ENCODE results near the gene PMVK. TPM values are rescaled to one million over a fixed set of nuclear protein-coding genes. Genes with fewer than 3 reads are reported as not detected.
A peak's percentile ranks its signal among the peaks of the same experiment; 100 is the strongest.

The PMVK gene
- total RNA-seq, 4 donors from 2014 or later = 7.4 to 16.2 (median 12.1) TPM

DNA sequence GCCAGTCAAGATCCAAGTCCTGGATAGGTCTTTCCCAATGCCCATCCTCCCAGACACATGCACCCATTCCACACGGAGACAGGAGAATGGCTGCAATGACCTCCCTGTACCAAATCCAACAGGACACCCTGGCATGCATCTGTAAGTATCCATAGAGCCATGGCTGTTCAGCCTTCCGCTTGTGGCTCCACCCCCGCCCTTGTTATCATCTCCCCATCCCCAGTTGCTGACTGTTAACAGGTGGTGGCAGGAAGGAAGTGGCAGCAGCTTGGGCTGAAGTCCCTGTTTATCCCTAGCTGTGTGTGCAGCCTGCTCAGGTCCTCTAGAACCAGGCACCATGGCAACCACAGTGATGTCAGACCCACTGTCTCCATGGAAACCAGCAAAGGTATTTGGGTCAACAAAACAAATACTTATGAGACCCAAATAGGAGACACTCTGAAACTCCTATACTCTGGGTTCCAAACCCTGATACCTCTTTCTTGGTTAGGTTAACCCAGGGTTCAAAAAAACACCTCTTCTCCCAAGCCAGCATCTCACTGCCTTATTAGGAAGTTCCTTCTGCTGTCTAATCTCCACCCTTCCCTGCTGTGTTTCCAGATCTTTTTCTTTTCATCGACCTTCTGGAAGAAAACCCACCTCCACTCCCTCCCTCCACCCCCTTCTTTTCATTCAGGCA, 18.7 kb upstream of the PMVK start:
- TF ChIP-seq, protein P1, sequence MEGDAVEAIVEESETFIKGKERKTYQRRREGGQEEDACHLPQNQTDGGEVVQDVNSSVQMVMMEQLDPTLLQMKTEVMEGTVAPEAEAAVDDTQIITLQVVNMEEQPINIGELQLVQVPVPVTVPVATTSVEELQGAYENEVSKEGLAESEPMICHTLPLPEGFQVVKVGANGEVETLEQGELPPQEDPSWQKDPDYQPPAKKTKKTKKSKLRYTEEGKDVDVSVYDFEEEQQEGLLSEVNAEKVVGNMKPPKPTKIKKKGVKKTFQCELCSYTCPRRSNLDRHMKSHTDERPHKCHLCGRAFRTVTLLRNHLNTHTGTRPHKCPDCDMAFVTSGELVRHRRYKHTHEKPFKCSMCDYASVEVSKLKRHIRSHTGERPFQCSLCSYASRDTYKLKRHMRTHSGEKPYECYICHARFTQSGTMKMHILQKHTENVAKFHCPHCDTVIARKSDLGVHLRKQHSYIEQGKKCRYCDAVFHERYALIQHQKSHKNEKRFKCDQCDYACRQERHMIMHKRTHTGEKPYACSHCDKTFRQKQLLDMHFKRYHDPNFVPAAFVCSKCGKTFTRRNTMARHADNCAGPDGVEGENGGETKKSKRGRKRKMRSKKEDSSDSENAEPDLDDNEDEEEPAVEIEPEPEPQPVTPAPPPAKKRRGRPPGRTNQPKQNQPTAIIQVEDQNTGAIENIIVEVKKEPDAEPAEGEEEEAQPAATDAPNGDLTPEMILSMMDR (IDR thresholded peaks at IDR 0.05) = no peak
- DNase-seq (ENCODE audit: low spot score) (no peak), ATAC-seq (ENCODE audit: low FRiP score) (peak; percentile 1)

DNA sequence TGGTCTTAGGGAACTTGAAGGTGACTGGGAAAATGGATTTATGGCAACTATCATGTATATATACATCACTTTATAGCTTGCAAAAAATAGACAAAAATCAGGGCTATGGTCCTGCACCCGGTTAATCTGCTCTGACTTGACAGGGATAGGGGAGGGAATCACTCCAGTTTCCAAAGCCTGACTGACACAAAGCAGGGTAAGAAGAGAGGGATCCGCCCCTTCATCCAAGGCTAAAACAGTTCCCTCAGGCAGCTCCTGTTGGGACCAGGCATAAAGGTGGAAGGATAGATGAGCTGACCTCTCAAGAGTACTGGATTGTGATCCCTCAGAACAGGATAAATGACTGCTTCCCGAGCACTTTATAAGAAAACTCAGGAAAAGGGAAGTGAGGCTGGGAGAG, 18.0 kb upstream of the PMVK start:
- ATAC-seq (ENCODE audit: low FRiP score) (no peak), DNase-seq (ENCODE audit: low spot score) (no peak)
- TF ChIP-seq, protein P1 (IDR thresholded peaks at IDR 0.05) = no peak

DNA sequence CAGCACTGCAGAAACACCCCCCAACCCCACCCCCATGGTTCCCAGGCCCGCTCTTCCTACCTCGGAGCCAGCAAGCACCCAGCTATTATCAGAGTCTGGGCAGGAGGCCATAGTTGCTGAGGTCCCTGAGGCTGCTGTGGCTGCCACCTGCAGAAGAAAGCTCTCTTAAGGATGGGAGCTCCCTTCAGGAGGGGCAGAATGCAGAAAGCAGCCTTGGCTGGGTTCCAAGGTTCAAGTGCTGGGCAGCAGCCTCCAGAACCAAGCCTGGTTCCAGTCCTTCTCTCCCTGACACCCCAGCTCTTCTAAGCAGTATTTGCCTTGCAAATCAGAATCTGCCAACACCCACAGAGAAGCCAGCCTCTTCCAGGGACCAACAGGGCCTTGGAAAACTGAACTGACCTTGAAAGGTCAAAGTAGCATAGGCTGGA, 17.1 kb upstream of the PMVK start:
- TF ChIP-seq, protein P1 (IDR thresholded peaks at IDR 0.05) = no peak
- DNase-seq (ENCODE audit: low spot score) (no peak), ATAC-seq (ENCODE audit: low FRiP score) (no peak)

DNA sequence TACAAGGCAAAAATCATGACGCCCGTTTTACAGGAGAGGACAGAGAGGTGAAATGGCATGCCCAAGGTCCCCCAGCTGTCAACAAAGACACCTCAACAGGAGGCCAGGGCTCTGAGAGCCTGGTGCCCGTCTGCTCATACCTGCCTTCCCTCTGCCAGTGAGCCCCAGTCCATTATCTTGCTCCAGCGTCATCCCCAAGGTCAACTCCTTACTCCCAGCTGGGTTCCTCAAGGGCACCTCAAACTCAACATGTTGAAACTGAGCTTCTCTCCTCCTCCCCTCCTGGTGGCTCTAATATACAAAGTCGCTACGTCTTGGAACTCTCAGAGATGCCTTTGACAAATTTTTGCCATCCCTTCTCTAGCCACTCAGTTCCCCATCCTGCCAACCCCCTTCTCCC, 16.1 kb upstream of the PMVK start:
- no peak for ATAC-seq (ENCODE audit: low FRiP score)
- no peak for DNase-seq (ENCODE audit: low spot score)
- TF ChIP-seq, protein P1 (IDR thresholded peaks at IDR 0.05) = no peak

DNA sequence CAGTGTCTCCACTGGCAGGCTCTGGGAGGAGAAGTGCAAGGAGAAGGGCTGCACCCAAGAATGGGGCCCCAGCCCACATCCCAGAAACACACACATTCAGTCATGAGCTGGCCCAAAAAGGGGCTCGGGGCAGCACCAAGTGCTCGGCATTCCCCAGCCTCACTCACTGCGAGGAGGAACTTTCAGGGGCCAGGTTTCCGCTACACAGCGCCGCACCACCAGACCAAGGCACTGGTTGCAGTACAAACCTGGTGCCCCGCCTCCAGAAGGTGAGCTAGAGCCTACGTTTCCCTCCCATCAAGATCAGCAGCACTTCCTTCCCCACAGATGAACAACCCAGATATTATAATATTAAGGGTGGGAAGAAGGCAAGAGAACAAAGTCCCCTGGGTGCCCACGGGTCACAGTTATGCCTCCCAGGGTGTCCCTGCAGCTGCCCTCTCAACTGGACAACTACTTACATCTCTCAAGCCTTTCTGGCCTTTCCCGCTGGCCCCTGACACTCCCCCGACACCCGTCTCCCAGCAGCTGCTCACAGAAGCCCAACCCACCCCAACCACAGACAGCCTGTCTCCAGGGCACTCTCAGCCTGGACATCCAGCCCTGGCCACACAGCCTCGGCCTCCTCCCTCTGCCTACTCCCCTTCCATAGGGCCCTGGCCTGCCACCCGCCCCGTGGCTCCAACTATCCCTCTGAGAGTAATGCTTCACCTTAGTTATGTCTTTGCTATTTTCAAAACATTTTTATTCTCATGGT, 15.6 kb upstream of the PMVK start:
- DNase-seq (ENCODE audit: low spot score) (no peak), ATAC-seq (ENCODE audit: low FRiP score) (no peak)
- TF ChIP-seq, protein P1 (IDR thresholded peaks at IDR 0.05) = no peak

DNA sequence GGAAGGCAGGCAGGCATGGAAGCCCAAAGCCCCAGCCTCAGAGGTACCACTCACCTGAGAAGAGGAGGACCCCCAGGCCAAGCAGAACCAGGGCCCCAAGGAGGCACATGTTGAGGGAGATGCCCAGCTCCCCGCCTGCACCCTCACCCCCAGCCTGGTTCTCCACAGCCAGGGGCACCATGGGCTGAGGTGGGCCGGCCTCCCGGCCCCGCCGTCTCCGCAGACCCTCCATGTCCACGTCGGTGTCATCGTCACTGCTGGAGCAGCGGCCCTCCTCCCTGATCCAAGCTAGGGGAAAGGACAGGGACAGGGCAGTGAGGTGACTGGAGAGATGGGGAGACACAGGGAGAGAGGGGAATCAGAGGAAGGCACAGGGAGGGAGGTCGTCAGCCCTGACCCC, 11.6 kb upstream of the PMVK start:
- ATAC-seq (ENCODE audit: low FRiP score) (no peak), DNase-seq (ENCODE audit: low spot score) (no peak)
- TF ChIP-seq, protein P1 (IDR thresholded peaks at IDR 0.05) = no peak
